ENCODE measurements around the gene EHD2.
A peak's percentile ranks its signal among the peaks of the same experiment; 100 is the strongest.
"Not testable (repeated sequence)": the region's sequence is repeated elsewhere in the genome, so short reads cannot be mapped to it uniquely, and the experiment has no call there.

Gene EHD2

GRCh38 chr19:47754206-47755064 lies 41.2 kb downstream of the EHD2 start:
- no peak for DNase-seq

- DNase-seq, result no peak
Observed at GRCh38 chr19:47755065-47755761, 42.0 kb downstream of the EHD2 start.

DNA sequence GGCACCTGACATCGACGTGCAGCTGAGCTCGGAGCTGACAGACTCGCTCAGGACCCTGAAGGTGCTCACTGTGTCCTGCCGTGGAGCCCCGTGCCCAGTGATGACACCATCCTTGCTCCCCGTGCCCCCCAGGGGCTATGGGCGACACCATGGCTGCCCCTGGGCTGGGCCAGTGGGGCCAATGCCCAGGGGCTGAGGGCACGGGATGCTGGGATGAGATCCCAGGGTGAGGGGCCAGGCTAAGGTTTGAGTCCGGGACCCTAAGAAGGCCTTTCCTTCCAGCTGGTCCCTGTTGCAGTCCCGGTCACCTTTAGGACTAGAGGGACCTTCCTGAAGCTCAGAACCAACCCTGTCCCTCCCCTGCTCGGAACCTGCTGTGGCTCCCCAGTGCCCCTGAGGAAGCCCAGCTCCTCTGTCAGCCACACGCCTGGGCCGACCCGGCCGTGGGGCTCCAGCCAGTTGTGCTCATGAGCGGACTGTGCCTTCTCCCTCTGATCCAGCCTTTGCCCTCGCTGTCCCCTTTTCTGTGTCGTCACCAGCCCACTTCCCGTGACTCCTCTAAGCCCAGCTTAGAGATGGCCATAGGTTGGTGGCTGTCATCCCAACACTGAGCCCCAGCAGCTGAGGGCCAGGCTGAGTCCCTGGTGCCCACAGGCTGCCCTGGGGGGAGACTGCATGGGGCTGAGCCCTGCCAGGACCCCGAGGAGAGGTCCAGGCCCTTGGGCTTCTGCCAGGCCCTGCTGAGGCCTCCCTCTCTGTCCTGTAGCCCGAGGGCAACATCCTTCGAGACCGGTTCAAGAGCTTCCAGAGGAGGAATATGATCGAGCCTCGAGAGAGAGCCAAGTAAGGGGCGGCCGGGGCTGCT lies 42.8 kb downstream of the EHD2 start:
- no peak for DNase-seq

DNA sequence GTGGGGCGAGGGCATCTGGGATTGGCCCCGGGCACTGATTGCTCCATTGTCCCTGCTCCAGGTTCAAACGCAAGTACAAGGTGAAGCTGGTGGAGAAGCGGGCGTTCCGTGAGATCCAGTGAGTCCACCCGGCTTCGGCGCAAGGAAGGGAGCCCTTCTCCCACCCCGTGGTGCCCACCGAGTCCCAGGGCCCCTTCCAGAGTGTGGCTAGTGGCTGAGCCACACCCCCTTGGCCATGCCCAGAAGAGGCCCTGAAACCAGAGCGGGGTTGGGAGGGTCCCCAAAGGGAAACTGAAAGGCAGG lies 43.4 kb downstream of the EHD2 start:
- DNase-seq, result no peak

DNA sequence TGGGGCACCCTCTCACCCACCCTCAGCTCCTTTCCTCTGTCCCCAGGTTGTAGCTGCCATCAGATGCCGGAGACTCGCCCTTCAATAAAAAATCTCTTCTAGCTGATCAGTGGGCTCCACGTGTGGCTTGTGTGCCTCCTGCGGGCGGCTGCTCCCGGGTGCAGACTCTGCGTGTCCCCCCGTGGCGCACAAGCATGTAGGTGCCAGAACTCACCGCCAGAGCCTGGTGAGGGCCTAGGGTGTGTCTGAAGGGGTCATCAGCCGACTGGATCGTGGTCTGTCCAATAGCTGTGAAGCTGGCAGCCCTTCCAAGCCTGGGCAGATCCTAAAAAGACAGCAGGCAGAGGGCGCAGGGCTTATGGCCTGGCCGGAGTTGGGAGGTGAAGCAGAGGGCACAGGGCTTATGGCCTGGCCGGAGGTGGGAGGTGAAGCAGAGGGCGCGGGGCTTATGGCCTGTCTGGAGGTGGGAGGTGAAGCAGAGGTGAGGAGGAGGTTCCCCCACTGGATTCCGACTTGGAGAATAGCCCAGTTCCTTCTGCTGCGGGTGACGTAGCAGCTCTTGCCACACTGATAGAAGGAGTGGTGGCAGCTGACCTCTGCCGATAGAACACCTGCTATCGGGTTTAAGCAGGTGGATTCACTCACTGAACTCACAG lies 43.9 kb downstream of the EHD2 start:
- DNase-seq, result no peak

DNA sequence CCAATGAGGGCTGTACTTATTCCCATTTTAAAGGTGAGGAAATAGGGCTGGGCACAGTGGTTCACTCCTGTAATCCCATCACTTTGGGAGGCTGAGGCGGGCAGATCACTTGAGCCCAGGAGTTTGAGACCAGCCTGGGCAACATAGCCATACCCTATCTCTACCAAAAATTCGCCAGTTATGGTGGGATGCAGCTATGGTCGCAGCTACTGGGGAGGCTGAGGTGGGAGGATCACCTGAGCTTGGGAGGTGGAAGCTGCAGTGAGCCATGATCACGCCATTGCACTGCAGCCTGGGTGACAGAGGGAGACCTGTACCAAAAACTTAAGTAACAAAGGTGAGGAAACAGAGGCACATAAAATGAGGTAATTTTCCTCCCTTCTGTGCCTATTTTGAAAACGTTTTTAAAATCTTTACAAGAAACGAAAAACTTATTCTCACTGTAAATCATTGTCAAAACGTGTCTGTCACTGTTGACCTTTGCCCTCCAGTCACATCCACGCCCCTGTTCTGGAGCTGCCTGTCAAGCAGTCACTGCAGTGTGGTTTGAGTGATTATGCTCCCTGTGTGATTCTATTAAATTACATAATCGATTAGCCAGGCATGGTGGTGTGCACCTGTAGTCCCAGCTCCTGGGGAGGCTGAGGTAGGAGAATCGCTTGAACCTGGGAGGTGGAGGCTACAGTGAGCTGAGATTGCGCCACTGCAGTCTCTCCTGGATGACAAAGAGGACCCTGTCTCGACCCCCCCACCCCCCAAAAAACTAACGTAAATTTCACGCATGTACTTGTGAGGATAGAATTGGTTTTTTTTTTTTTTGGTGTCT lies 44.6 kb downstream of the EHD2 start:
- DNase-seq, result no peak

- DNase-seq, result no peak
Observed at GRCh38 chr19:47758443-47758804, 45.2 kb downstream of the EHD2 start.

DNA sequence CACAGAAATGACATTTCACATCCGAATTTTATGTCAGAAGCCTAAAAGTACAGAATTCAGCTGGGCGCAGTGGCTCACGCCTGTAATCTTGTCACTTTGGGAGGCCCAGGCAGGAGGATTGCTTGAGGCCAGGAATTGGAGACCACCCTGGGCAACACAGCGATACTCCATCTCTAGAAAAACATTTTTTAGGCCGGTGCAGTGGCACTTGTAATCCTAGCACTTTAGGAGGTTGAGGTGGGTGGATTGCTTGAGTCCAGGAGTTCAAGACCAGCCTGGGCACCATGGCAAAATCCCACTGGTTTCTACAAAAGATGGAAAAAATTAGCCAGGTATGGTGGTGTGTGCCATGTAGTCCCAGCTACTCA lies 47.4 kb downstream of the EHD2 start:
- no peak for DNase-seq

GRCh38 chr19:47761566-47761965 lies 48.3 kb downstream of the EHD2 start:
- DNase-seq, result no peak

DNA sequence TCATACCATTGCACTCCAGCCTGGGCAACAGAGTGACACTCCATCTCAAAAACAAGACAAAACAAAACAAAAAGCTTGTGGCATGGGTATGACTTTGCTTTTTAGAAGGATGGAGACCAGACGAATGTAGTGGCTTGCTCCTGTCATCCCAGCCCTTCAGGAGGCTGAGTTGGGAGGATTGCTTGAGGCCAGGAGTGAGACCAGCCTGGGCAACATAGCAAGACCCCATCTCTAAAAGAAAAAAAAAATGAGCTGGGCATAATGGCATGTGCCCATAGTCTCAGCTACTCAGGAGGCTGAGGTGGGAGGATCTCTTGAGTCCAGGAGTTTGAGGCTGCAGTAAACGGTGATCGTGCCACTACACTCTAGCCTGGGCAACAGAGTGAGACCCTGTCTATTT lies 48.9 kb downstream of the EHD2 start:
- DNase-seq, result no peak

DNA sequence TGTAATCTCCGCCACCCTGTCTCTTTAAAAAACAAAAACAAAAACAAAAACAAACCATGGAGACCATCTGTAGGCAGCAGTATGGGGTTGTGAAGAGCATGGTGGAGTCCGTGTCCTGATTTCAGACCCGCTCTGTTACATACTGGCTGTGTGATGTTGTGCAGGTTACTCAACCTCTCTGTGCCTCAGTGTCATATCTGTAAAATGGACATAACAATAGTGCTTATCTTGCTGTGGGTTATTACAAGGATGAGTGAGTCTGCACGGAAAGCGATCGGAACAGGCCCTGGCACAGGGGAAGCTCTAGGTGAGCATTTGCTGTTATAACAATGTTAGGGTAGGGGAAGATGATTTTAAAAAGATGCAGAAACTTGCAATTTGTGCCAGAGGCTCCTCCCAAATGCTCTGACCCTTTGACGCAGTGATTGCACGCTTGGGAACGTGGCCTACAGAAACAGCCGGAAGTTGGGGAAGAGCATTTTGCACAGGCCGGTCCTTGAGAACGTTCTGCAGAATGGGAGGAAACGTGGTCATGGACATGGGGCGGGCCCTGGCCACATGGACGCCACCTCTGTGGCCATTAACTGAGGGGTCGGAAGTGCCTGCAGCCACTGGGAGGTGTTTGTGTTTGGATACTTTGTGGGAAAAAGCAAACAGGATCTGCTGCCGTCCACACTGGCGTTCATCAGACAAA lies 49.5 kb downstream of the EHD2 start:
- no peak for DNase-seq

DNA sequence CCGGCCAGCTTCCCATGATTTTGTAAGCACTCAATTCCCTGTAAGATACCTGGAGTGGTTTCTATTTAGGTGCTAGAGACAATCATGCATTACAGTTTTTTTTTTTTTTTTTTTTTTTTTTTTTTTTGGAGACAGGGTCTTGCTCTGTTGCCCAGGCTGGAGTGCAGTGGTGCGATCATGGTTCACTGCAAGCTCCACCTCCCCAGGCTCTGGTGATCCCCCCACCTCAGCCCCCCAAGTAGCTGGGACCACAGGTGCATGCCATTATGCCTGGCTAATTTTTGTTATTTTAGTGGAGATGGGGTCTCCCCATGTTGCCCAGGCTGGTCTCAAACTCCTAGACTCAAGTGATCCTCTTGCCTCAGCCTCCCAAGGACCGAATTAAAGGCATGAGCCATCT lies 51.5 kb downstream of the EHD2 start:
- DNase-seq, result not testable (repeated sequence)

DNA sequence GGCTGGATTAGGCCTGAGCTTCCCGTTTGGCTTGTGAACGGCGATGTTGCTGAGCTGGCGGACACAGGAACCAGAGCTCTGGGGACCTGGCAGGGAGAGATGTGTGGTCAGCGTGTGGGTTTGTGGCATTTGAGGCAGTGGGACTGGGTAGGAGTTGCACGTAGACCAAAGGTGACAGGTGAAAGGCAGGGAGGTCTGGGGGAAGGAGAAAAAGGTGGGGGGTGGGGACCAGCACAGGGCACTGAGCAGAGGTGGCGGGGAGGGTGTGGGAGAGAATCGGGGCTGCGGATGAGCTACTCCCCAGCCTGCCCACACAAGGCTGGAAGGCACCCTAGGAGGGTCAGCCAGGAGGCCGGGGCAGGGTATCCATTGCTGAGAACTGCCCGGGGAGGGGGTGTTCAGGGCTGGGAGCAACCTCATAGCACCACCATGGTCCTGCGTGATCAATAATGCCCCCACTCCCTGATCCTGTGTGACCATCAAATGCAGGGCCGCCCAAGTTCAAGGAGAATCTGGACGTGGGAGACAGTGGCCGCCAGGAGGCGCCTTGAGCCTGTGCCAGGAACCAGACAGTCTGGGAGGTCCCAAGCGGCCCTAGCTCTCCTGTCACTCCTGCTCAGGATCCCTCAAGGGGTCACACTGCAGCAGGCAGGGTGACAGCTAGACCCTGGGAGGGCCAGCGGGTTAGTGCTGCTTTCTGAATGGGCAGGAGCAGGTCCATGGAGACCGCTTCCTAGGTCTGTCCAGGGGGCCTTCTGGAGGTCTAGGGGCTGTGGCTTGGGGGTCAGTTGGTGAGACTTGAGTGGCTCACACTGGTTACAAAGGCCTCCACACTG lies 52.5 kb downstream of the EHD2 start:
- peak; percentile 29 to 41 for DNase-seq

GRCh38 chr19:47766359-47766620 lies 53.1 kb downstream of the EHD2 start:
- DNase-seq, result no peak

DNA sequence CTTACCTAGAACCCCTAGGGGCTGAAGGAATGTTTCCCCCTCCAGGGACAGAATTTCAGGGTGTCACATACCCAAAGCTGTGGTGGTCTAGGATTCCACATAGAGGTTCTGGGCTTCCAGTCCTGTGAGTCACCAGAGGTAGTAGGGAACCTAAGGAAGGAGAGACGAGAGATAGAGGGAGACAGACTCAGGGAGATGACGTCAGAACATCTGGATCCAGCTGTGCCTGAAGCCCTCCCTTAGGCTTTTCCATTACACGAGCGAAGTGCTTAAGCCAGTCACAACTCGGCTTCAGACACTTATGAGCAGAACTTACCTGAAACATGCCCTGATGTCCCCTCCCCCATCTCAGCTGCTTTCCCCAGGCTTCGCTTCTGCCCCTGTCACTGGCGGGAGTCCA lies 53.4 kb downstream of the EHD2 start:
- no peak for DNase-seq

GRCh38 chr19:47767349-47767748 lies 54.1 kb downstream of the EHD2 start:
- no peak for DNase-seq

GRCh38 chr19:47768604-47769003 lies 55.4 kb downstream of the EHD2 start:
- no peak for DNase-seq

DNA sequence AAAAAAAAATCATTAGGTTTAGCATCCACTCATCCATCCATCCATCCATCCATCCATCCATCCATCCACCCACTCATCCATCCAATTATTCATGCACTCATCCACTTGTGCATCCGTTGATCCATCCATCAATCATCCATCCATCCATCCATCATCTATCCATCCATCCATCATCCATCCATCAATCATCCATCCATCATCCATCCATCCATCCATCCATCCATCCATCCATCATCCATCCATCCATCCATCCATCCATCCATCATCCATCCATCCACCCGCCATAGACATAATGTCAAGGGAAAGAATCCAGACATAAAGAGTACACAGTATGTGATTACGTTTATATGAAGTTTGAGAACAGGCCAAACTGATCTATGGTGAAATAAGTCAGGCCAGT lies 56.3 kb downstream of the EHD2 start:
- no peak for DNase-seq

GRCh38 chr19:47771291-47771690 lies 58.1 kb downstream of the EHD2 start:
- DNase-seq, result not testable (repeated sequence)

GRCh38 chr19:47776568-47776967 lies 63.3 kb downstream of the EHD2 start:
- DNase-seq, result no peak
